Astrocyte of the cerebellum (primary cell): ENCODE results near the gene AP3B2.

Experiments
- DNase-seq: peaks from one replicate; pipeline ENCODE4 v3.0.0-alpha.2; 2011; ENCODE audit warnings: low read depth
- H3K4me3 ChIP-seq: 2 replicates; pipeline ENCODE4 v1.5.1; 2011; ENCODE audit warnings: mild to moderate bottlenecking, low read depth, low read length, moderate library complexity
- CTCF ChIP-seq: IDR thresholded peaks from 2 replicates; pipeline ENCODE4 v1.5.1; 2012; ENCODE audit warnings: low read length, low read depth, moderate library complexity, mild to moderate bottlenecking; ENCODE audit errors: missing control alignments
- in situ Hi-C: cut with HindIII; loops from 2 replicates; pipeline ENCODE4 v1.10.0; 2017; ENCODE audit warnings: low sequenced_read_pairs

Gene AP3B2

GRCh38 chr15:82613747-82614146, 95.9 kb downstream of the AP3B2 start:
- TF ChIP-seq CTCF: no peak
- DNase-seq: no peak
- no peak overlapping the region for H3K4me3 ChIP-seq
- in situ Hi-C loops: no loop called here

- no peak for DNase-seq
- H3K4me3 ChIP-seq: no peak overlapping the region
- no peak for TF ChIP-seq CTCF
- in situ Hi-C loops: no loop called here
Measured at GRCh38 chr15:82611348-82611747, 98.3 kb downstream of the AP3B2 start.
